Ectodermal cell (in vitro differentiated cells): ENCODE measurements around the gene BCL2L11.

ENCODE experiments used
- H3K27ac ChIP-seq: 2 replicates; pipeline ENCODE4 v1.7.0; 2013; ENCODE audit warnings: mild to moderate bottlenecking, low read depth, low read length; ENCODE audit not compliant: insufficient read depth, poor library complexity, severe bottlenecking
- H3K27me3 ChIP-seq: 2 replicates; pipeline ENCODE4 v1.7.0; 2013; ENCODE audit warnings: mild to moderate bottlenecking, low read length; ENCODE audit not compliant: insufficient read depth, control insufficient read depth, poor library complexity, severe bottlenecking
- H3K36me3 ChIP-seq: one replicate; pipeline ENCODE4 v1.7.0; 2013; ENCODE audit warnings: low read length; ENCODE audit not compliant: control insufficient read depth, insufficient read depth
- H3K4me1 ChIP-seq: one replicate; pipeline ENCODE4 v1.7.0; 2013; ENCODE audit warnings: low read length; ENCODE audit not compliant: control insufficient read depth, insufficient read depth
- H3K4me3 ChIP-seq: 2 replicates; pipeline ENCODE4 v1.7.0; 2013; ENCODE audit warnings: low read depth, low read length, control low read depth; ENCODE audit not compliant: insufficient read depth
- H3K9me3 ChIP-seq: 2 replicates; pipeline ENCODE4 v1.7.0; 2013; ENCODE audit warnings: mild to moderate bottlenecking, low read length, moderate library complexity; ENCODE audit not compliant: control insufficient read depth
- WGBS, 2 experiments: methylation state at CpG; one replicate each; pipeline ENCODE4 v1.1.7; 2013; ENCODE audit warnings: missing lambda C conversion rate in 2 of 2; 5-methylcytosine and 5-hydroxymethylcytosine counted together

BCL2L11 gene

DNA sequence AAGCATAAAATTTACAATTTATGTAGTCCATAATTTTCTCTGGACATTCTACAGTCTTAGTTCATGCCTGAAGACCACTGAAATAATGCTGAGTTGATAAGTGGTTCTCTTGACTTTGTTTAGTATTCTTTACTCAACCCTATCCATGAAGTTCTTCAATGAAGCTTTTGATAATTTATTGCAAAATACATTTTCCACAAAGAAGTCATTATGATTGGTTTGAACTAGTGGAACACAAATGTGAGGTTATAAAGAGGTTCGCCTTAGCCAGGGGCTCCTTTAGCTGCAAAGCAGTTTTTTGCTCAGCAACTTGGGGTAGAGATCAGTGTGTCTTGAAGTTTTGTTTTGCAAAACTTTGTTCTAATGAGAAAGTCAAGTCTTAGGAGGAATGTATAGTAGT is 5.9 kb downstream of the BCL2L11 start:
- peaks cover 6% of the 10 kb centered on the region for H3K27me3 ChIP-seq
- H3K27ac ChIP-seq: no peak overlapping the region
- no peak overlapping the region for H3K4me3 ChIP-seq
- H3K4me1 ChIP-seq: peaks cover 13% of the 10 kb centered on the region
- H3K9me3 ChIP-seq: no peaks in the 10 kb centered on the region
- H3K36me3 ChIP-seq: peaks cover 48% of the 10 kb centered on the region
- 85 to 91% methylated on average over 1 of the region's 1 CpG for WGBS, 2 experiments

DNA sequence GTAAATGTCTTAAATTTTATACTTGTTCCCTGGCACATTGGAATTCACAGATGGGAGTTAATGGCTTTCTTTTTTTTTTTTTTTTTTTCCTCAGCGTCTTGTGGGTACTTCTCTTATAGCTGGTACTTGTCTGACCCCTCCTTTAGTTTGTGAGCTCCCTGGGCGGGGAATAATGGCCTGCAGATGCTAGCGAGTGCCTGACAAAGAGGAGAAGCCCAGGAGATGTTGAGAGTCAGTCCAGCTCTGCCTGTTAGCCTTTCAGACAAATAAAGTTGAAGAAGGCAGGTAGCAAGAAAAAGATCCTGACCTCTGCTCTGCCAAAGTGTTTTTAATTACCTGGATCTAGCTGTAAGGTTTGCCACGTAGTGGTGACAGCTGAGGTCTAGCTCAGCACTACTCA is 6.6 kb downstream of the BCL2L11 start:
- Histone ChIP-seq H3K27me3 (no peaks in the 10 kb centered on the region), H3K9me3 (no peaks in the 10 kb centered on the region), H3K4me3 (no peak overlapping the region), H3K4me1 (peaks cover 11% of the 10 kb centered on the region), H3K27ac (no peak overlapping the region), H3K36me3 (peaks cover 48% of the 10 kb centered on the region)
- 83% methylated on average over 4 of the region's 4 CpGs for WGBS, 2 experiments

DNA sequence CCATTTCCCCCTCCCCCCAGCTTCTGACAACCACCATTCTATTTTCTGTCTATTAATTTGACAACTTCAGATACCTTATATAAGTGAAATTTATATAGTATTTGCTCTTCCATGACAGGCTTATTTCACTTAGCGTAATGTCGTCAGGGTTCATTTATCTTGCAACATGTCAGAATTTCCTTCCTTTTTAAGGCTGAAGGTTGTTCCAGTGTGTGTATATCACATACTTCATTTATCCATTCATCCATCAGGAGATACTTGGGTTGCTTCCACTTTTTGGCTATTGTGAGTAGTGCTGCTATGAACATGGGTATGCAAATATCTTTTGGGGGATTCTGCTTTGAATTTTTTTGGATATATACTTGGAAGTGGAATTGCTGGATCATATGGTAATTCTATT is 7.4 kb downstream of the BCL2L11 start:
- H3K27me3 ChIP-seq: no peaks in the 10 kb centered on the region
- H3K9me3 ChIP-seq: no peaks in the 10 kb centered on the region
- H3K27ac ChIP-seq: no peak overlapping the region
- no peak overlapping the region for H3K4me3 ChIP-seq
- H3K4me1 ChIP-seq: peaks cover 11% of the 10 kb centered on the region
- peaks cover 48% of the 10 kb centered on the region for H3K36me3 ChIP-seq
- WGBS, 2 experiments: 96 to 100% methylated on average over 2 of the region's 2 CpGs

DNA sequence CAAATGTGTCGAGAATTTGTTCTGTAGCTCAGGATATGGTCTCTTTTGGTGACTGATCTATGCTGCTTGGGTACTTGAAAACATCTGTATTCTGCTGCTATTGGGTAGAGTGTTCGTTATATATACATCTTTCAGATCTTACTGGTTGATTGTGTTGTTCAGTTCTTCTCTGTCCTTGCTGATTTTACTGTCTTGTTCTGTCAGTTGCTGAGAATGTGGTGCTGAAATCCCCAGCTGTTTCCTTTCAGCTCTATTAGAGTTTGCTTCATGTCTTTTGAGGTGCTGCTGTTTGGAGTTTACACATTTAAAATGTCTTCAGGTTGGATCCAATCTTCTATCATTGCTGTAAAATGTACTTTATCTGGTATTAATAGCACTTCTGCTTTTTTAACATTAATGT is 12.9 kb downstream of the BCL2L11 start:
- Histone ChIP-seq H3K9me3 (no peaks in the 10 kb centered on the region), H3K4me3 (no peak overlapping the region), H3K4me1 (peaks cover 10% of the 10 kb centered on the region), H3K27me3 (no peaks in the 10 kb centered on the region), H3K27ac (no peak overlapping the region), H3K36me3 (peaks cover 27% of the 10 kb centered on the region)
- WGBS, 2 experiments: 82 to 96% methylated on average over 2 of the region's 2 CpGs

GRCh38 chr2:111134055-111134454 is 13.3 kb downstream of the BCL2L11 start:
- Histone ChIP-seq H3K4me3 (no peak overlapping the region), H3K36me3 (peaks cover 26% of the 10 kb centered on the region)
- WGBS, 2 experiments: 78 to 100% methylated on average over 2 of the region's 2 CpGs

DNA sequence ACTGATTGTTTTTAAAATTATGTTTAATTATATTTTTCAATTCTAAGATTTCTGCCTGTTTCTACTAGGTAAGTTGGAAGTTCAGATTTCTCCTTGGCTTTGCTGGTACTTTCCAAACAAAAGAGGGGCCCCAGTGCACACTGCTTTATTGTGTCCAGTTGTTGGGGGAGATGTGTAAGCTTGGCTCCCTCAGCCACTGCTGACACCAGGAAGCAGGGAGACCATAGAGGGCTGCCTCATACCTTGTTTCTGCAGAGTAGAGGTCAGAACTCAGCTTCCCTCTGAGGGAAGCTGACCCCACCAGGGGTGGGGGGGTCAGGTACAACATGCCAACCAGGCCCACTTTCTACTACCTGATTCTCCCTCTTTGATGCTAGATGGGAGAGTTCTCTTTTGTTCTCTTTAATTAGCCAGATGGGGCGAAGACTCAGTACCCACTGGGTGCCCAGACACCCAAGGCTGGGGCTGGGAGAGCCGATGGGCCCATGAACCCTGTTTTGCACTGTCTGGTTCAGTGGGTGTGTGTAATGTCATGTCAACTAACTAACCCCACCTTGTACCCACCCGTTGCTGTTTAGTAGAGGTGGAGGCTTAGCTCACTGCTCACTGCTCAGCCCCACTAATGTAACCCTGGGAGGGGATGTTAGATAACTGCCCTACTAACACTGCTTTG is 14.7 kb downstream of the BCL2L11 start:
- no peaks in the 10 kb centered on the region for H3K9me3 ChIP-seq
- no peak overlapping the region for H3K27ac ChIP-seq
- H3K4me1 ChIP-seq: peaks cover 10% of the 10 kb centered on the region
- WGBS, 2 experiments: 89 to 96% methylated on average over 2 to 3 of the region's 3 CpGs
- no peak overlapping the region for H3K4me3 ChIP-seq
- H3K27me3 ChIP-seq: no peaks in the 10 kb centered on the region
- peaks cover 16% of the 10 kb centered on the region for H3K36me3 ChIP-seq

More at GRCh38 chr2:111134055-111134454, 13.3 kb downstream of the BCL2L11 start:
- peaks cover 10% of the 10 kb centered on the region for H3K4me1 ChIP-seq
- H3K27me3 ChIP-seq: no peaks in the 10 kb centered on the region
- H3K9me3 ChIP-seq: no peaks in the 10 kb centered on the region
- H3K27ac ChIP-seq: no peak overlapping the region

DNA sequence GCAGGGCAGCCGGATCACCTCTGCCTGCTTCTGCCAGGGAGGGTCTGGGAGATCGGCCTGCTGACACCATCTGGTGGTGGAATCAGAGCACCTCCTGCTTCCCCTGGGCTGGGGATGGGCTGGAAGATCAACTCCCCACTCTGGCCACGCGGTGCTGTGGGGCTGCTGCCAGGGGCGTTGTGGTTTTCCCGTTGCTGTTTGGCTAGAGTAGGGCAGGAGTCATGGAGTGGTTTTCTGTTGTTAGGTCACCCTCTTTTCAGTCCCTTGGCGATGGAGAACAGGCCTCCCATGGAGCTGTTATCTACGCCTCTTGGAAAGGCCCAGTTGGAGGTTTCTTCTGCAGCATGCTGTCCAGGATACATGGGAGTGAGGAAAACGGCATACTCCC is 15.2 kb downstream of the BCL2L11 start:
- Histone ChIP-seq H3K36me3 (peaks cover 16% of the 10 kb centered on the region), H3K9me3 (no peaks in the 10 kb centered on the region), H3K4me3 (no peak overlapping the region), H3K27me3 (no peaks in the 10 kb centered on the region), H3K4me1 (peaks cover 10% of the 10 kb centered on the region), H3K27ac (no peak overlapping the region)
- WGBS, 2 experiments: 63% methylated on average over 9 of the region's 9 CpGs

DNA sequence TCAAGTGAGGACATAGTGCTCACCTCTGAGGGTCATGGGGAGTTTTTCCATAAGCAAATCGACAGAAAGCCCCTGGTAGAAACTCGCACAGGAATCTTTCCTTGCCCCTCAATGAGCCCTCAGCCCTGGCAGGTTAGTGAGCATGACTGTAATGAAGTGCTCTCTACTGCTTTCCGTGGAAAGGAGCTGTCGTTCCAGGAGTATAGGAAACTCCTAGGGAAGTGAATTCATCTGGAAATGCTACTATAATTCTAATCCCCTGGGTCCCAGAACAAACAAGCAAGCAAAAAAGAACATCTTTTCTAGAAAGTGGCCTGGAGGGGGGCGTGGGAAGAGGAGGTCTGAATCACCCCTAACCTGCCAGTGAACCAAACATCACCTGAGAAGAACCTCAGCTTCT is 18.1 kb downstream of the BCL2L11 start:
- H3K36me3 ChIP-seq: peaks cover 17% of the 10 kb centered on the region
- no peaks in the 10 kb centered on the region for H3K9me3 ChIP-seq
- WGBS, 2 experiments: 94 to 95% methylated on average over 5 of the region's 5 CpGs
- no peak overlapping the region for H3K4me3 ChIP-seq
- H3K27ac ChIP-seq: no peak overlapping the region
- peaks cover 10% of the 10 kb centered on the region for H3K4me1 ChIP-seq
- H3K27me3 ChIP-seq: no peaks in the 10 kb centered on the region

DNA sequence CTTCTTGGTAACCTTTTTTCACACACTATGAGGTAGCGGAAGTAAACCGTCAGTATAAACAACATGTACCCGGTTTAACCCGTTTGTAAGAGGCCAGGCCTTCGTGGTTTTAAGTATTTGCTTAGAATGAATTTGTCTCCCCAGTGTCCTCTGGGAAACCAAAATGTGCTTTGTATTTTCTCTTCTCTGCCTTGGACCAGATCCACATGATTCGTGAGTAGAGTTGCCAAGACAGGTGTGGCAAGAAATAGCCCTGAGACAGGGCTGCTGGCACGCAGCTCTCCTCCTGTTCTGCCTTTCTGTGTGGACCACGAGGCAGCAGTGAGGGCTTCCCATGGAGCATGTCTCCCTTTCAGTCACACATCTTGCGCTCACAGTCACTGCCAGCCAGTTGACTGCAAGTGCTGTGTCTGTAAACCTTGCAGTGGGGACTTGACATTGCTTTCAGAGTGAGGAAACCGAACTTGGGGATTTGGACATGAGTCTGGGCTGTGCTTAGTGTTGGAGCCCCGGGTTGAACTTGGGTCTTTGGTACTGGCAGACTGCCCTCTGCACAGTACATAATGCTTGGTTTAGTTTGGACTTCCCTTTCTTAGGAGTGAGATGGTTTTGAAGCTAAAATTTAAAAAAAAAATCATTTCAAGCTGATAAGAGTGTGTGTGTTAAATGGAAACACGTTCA is 19.1 kb downstream of the BCL2L11 start:
- Histone ChIP-seq H3K27me3 (no peaks in the 10 kb centered on the region), H3K9me3 (no peaks in the 10 kb centered on the region), H3K4me1 (peaks cover 10% of the 10 kb centered on the region), H3K36me3 (peaks cover 13% of the 10 kb centered on the region), H3K4me3 (no peak overlapping the region), H3K27ac (no peak overlapping the region)
- 95 to 98% methylated on average over 11 to 12 of the region's 12 CpGs for WGBS, 2 experiments

DNA sequence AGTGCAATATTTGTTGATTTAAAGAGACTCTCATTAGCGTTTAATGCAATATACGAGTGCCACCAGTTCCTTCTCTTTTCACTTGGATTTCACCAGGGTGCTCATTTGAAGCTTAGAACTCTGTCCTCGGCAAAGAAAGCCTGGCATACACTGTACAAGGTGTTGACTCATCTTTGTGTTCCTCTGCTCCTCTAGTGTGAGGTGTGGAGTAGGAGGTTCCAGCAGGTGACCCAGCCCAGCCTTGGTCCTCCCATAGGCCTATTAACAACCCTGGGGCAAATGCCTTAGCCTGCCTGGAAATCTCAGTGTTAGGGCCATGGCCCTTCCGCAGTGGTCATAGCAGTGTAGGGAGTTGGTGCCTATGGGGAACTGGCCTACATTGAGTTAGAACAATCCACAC is 20.1 kb downstream of the BCL2L11 start:
- H3K4me1 ChIP-seq: peaks cover 2% of the 10 kb centered on the region
- no peak overlapping the region for H3K4me3 ChIP-seq
- no peak overlapping the region for H3K27ac ChIP-seq
- 94 to 97% methylated on average over 4 of the region's 4 CpGs for WGBS, 2 experiments
- H3K27me3 ChIP-seq: no peaks in the 10 kb centered on the region
- peaks cover 12% of the 10 kb centered on the region for H3K36me3 ChIP-seq
- H3K9me3 ChIP-seq: no peaks in the 10 kb centered on the region
